Hepatocyte (in vitro differentiated cells): Measurements from ENCODE around the gene SYNGR3. TPM values are rescaled to one million over a fixed set of nuclear protein-coding genes. Genes with fewer than 3 reads are reported as not detected.

ENCODE experiments used
- DNase-seq: peaks from one replicate; pipeline ENCODE4 v3.0.0-alpha.2; 2016; ENCODE audit warnings: low spot score
- H2AFZ ChIP-seq: fragments of 200-600 bp; sonication (generic); 2 replicates; pipeline ENCODE4 v1.6.0; 2016; ENCODE audit warnings: antibody characterized with exemption, mild to moderate bottlenecking
- H3K27ac ChIP-seq: fragments of 200-600 bp; sonication (generic); 2 replicates; pipeline ENCODE4 v1.5.1; 2016; ENCODE audit warnings: mild to moderate bottlenecking
- H3K27me3 ChIP-seq: fragments of 200-600 bp; sonication (generic); 2 replicates; pipeline ENCODE4 v1.6.1; 2016
- H3K36me3 ChIP-seq: fragments of 200-600 bp; sonication (generic); replicated peaks from 2 replicates; pipeline ENCODE4 v1.5.1; 2016; ENCODE audit warnings: low read depth; ENCODE audit not compliant: insufficient read depth
- H3K4me1 ChIP-seq: fragments of 200-600 bp; sonication (generic); 2 replicates; pipeline ENCODE4 v1.5.1; 2016; ENCODE audit warnings: mild to moderate bottlenecking, moderate library complexity; ENCODE audit not compliant: insufficient read depth
- H3K4me2 ChIP-seq: fragments of 200-600 bp; sonication (generic); 2 replicates; pipeline ENCODE4 v1.6.0; 2016
- H3K4me3 ChIP-seq: fragments of 200-600 bp; sonication (generic); 2 replicates; pipeline ENCODE4 v1.5.1; 2016; ENCODE audit warnings: mild to moderate bottlenecking
- H3K79me2 ChIP-seq: fragments of 200-600 bp; sonication (generic); 2 replicates; pipeline ENCODE4 v1.6.0; 2017; ENCODE audit warnings: mild to moderate bottlenecking
- H3K9me2 ChIP-seq: fragments of 200-600 bp; sonication (generic); replicated peaks from 2 replicates; pipeline ENCODE4 v1.6.0; 2017; ENCODE audit warnings: mild to moderate bottlenecking; ENCODE audit not compliant: insufficient read depth
- H3K9me3 ChIP-seq: fragments of 200-600 bp; sonication (generic); 2 replicates; pipeline ENCODE4 v1.5.1; 2016; ENCODE audit warnings: low read depth, mild to moderate bottlenecking
- H4K20me1 ChIP-seq: fragments of 200-600 bp; sonication (generic); 2 replicates; pipeline ENCODE4 v1.6.0; 2016; ENCODE audit warnings: mild to moderate bottlenecking; ENCODE audit not compliant: insufficient read depth, poor library complexity, severe bottlenecking
- EZH2 ChIP-seq: fragments of 200-600 bp; sonication (generic); IDR thresholded peaks from 2 replicates; pipeline ENCODE4 v1.6.1; 2016; ENCODE audit warnings: antibody characterized with exemption, mild to moderate bottlenecking, borderline replicate concordance
- EZH2phosphoT487 ChIP-seq: fragments of 200-600 bp; sonication (generic); IDR thresholded peaks from one replicate; pipeline ENCODE4 v1.6.1; 2018; ENCODE audit warnings: antibody characterized with exemption, mild to moderate bottlenecking, low read depth, moderate library complexity; ENCODE audit not compliant: unreplicated experiment, severe bottlenecking
- whole genome bisulfite sequencing: methylation state at CpG from one replicate; pipeline ENCODE4 v1.1.6; 2016; ENCODE audit warnings: low lambda C conversion rate; ENCODE audit errors: missing lambda C conversion rate; 5-methylcytosine and 5-hydroxymethylcytosine counted together
- polyA plus RNA-seq: library from polyadenylated mRNA; unstranded; fragments of >200 nt; fragmentation: Nextera tagmentation; extraction: Ambion mirVana; gene quantifications from 2 replicates; pipeline ENCODE4 v1.2.1, GENCODE V29; 2016
- total RNA-seq: library from RNA; depleted of rRNA; stranded (reverse); fragments of >200 nt; gene quantifications from 2 replicates; pipeline ENCODE4 v1.2.3, GENCODE V29; 2014
- TF ChIP-seq, protein P1 (sequence below): fragments of 200-600 bp; sonication (generic); IDR thresholded peaks from 2 replicates; pipeline ENCODE4 v1.5.1; 2016; ENCODE audit warnings: antibody characterized with exemption, mild to moderate bottlenecking; ENCODE audit not compliant: poor library complexity

SYNGR3 gene
- total and polyA plus RNA-seq, 2 experiments from 2014 or later: 2.2 to 2.5 TPM

DNA sequence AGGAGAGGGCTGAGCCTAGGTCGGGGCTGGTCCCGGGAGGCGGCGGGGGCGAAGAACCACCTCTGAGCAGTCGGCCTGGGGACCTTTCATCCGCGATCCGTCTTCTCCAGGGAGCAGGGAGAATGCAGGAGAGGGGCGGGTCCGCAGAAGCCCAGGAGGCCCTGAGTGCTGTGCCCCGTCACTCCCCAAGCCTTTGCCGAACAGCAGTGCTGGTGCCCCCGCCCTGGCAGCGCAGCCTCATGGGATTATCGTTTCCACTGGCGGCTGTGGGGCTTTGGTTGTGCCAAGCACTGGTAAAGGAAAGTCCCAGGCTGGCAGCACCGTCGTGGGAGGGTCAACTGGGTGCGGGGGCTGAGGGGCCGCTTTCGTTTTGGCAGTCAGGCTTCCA lies 17.3 kb upstream of the SYNGR3 start:
- peak; percentile 60 for DNase-seq
- Histone ChIP-seq H3K4me1 (peaks cover 11% of the 10 kb centered on the region), H3K79me2 (peaks cover 26% of the 10 kb centered on the region), H3K4me3 (peak overlapping the region; percentile 77), H3K27ac (peak overlapping the region; percentile 75), H2AFZ (no peak overlapping the region), H3K9me2 (no peaks in the 10 kb centered on the region), H3K4me2 (peak overlapping the region; percentile 90), H4K20me1 (no peaks in the 10 kb centered on the region), H3K9me3 (no peaks in the 10 kb centered on the region), H3K27me3 (no peaks in the 10 kb centered on the region), H3K36me3 (no peaks in the 10 kb centered on the region)
- WGBS: 15% methylated on average over 13 of the region's 22 CpGs
- TF ChIP-seq EZH2phosphoT487 (no peak), EZH2 (no peak)
- TF ChIP-seq, protein P1, sequence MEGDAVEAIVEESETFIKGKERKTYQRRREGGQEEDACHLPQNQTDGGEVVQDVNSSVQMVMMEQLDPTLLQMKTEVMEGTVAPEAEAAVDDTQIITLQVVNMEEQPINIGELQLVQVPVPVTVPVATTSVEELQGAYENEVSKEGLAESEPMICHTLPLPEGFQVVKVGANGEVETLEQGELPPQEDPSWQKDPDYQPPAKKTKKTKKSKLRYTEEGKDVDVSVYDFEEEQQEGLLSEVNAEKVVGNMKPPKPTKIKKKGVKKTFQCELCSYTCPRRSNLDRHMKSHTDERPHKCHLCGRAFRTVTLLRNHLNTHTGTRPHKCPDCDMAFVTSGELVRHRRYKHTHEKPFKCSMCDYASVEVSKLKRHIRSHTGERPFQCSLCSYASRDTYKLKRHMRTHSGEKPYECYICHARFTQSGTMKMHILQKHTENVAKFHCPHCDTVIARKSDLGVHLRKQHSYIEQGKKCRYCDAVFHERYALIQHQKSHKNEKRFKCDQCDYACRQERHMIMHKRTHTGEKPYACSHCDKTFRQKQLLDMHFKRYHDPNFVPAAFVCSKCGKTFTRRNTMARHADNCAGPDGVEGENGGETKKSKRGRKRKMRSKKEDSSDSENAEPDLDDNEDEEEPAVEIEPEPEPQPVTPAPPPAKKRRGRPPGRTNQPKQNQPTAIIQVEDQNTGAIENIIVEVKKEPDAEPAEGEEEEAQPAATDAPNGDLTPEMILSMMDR: no peak

DNA sequence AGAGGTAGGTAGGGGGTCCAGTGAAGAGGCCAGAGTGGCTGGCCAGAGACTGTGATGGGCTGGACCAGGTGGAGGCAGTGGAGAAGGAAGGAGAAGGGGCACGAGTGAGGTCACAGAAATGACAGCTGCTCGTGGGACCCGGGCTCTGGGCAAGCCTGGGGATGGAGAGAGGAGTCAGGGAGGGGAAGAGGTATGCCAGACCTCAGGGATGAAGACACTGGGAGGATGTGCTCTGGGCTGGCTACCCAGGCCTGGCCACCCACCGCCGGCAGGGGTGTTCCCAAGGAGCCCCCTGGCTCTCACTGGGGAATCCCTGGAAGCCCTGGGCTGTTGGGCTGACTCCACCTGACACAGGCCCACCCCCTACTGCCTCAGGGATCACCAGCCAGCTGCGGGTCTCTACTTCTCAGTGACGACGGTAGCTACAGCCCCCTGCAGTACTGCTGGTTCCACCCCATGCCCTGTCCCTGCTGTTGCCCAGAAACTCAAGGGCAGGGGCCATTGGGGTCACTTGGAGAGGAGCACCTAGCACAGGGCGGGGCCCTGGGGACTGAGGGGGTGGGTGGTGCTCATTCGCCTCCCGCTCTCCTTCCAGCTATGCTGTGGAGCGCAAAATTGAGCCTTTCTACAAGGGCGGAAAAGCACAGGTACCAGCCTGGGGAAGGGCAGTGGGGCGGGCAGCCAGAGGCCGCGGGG lies 16.2 kb upstream of the SYNGR3 start:
- Histone ChIP-seq H3K27ac (no peak overlapping the region), H2AFZ (no peak overlapping the region), H3K27me3 (peaks cover 1% of the 10 kb centered on the region), H3K4me3 (no peak overlapping the region), H3K79me2 (peaks cover 26% of the 10 kb centered on the region), H3K4me2 (peak overlapping the region; percentile 90), H4K20me1 (no peaks in the 10 kb centered on the region), H3K9me2 (no peaks in the 10 kb centered on the region), H3K9me3 (no peaks in the 10 kb centered on the region), H3K36me3 (no peaks in the 10 kb centered on the region), H3K4me1 (peaks cover 11% of the 10 kb centered on the region)
- DNase-seq: no peak
- WGBS: 95% methylated on average over 14 of the region's 16 CpGs
- TF ChIP-seq, protein P1: no peak
- TF ChIP-seq EZH2phosphoT487 (no peak), EZH2 (no peak)

DNA sequence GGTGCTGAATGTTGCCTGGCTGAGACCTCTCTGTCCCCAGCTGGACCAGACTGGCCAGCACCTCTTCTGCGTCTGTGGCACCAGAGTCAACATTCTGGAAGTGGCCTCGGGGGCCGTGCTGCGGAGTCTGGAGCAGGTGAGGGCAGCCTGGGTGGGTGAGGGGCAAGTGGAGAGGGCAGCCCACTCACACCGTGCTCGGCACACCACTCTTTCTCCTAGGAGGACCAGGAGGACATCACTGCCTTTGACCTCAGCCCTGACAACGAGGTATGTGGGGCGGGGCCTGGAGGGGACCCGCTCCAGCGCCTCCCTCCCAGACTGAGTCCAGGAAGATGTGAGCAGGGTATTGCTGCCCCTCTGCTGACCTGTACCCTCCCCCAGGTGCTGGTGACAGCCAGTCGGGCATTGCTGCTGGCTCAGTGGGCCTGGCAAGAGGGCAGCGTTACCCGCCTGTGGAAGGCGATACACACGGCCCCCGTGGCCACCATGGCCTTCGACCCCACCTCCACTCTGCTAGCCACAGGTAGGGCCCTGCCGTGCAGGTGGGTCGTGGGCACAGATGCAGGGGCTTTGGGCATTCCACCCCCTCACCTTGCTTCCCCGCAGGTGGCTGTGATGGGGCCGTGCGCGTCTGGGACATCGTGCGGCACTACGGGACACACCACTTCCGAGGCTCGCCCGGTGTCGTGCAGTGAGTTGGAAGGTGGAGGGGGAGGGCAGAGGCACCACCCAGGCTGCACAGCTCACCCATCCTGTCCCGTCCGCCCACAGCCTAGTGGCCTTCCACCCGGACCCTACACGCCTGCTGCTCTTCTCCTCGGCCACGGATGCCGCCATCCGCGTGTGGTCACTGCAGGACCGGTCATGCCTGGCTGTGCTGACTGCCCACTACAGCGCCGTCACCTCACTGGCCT lies 15.4 kb upstream of the SYNGR3 start:
- 96% methylated on average over 42 of the region's 42 CpGs for WGBS
- H3K4me1 ChIP-seq: peaks cover 13% of the 10 kb centered on the region
- H3K27ac ChIP-seq: no peak overlapping the region
- no peak overlapping the region for H3K4me3 ChIP-seq
- TF ChIP-seq EZH2phosphoT487 (no peak), EZH2 (no peak)
- TF ChIP-seq, protein P1: no peak
- H3K9me2 ChIP-seq: no peaks in the 10 kb centered on the region
- DNase-seq: no peak
- peaks cover 26% of the 10 kb centered on the region for H3K79me2 ChIP-seq
- no peaks in the 10 kb centered on the region for H3K36me3 ChIP-seq
- no peak overlapping the region for H2AFZ ChIP-seq
- no peaks in the 10 kb centered on the region for H4K20me1 ChIP-seq
- H3K4me2 ChIP-seq: no peak overlapping the region
- H3K27me3 ChIP-seq: peaks cover 9% of the 10 kb centered on the region
- H3K9me3 ChIP-seq: no peaks in the 10 kb centered on the region
